GM11168 (cell line): Measurements from ENCODE around the gene MUC12.
"Not testable (repeated sequence)": the region's sequence is repeated elsewhere in the genome, so short reads cannot be mapped to it uniquely, and the experiment has no call there.

ENCODE experiments used
- in situ Hi-C: fragments of 300-500 bp; cut with MboI; formaldehyde crosslinking; loops from one replicate; pipeline ENCODE4 v1.12.0; 2022; ENCODE audit warnings: low sequenced_read_pairs; ENCODE audit not compliant: unreplicated experiment

MUC12 gene

DNA sequence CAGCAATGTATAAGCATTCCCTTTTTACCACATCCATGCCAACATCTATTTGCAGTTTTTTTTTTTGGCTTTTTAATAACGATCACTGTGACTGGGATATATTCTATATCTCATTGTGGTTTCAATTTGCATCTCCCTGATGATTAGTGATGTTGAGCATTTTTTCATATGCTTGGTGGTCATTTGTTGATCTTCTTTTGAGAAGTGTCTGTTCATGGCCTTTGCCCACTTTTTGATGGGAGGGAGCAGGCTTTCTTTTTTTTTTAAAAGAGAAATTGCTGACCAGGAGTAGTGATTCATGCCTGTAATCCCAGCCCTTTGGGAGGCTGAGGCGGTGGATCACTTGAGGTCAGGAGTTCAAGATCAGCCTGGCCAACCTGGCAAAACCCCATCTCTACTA, 54.5 kb downstream of the MUC12 start:
- in situ Hi-C loops = no loop called here

DNA sequence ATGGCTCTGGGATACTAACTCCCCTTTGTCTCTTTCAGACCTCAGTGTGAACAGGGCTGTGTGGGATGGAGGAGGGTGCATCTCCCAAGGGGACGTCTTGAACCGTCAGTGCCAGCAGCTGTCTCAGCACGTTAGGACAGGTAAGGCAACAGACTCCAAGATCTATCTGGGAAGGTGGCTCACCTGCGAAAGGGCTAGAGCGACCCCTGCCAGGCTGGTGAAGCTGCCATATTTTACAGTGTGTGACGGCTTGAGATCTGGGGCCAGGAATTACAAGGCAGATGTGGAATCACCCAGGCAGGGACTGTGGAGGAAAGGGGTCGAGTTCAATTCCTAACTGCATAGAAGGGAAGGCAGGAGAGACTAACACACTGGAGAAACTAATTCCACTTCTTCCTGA, 61.7 kb downstream of the MUC12 start:
- in situ Hi-C loops = no loop called here

DNA sequence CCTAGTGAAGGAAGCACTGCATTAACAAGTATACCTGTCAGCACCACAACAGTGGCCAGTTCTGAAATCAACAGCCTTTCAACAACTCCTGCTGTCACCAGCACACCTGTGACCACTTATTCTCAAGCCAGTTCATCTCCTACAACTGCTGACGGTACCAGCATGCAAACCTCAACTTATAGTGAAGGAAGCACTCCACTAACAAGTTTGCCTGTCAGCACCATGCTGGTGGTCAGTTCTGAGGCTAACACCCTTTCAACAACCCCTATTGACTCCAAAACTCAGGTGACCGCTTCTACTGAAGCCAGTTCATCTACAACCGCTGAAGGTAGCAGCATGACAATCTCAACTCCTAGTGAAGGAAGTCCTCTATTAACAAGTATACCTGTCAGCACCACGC, 66.6 kb downstream of the MUC12 start:
- in situ Hi-C loops = no loop called here

DNA sequence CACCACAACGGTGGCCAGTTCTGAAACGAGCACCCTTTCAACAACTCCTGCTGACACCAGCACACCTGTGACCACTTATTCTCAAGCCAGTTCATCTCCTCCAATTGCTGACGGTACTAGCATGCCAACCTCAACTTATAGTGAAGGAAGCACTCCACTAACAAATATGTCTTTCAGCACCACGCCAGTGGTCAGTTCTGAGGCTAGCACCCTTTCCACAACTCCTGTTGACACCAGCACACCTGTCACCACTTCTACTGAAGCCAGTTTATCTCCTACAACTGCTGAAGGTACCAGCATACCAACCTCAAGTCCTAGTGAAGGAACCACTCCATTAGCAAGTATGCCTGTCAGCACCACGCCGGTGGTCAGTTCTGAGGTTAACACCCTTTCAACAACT, 71.9 kb downstream of the MUC12 start:
- in situ Hi-C loops = not testable (repeated sequence)

DNA sequence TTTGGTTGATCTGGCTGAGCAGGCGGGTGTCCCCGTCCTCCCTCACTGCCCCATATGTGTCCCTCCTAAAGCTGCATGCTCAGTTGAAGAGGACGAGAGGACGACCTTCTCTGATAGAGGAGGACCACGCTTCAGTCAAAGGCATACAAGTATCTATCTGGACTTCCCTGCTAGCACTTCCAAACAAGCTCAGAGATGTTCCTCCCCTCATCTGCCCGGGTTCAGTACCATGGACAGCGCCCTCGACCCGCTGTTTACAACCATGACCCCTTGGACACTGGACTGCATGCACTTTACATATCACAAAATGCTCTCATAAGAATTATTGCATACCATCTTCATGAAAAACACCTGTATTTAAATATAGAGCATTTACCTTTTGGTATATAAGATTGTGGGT, 89.0 kb downstream of the MUC12 start:
- in situ Hi-C loops = loop anchor here (5.0 to 25.0 kb wide), 2 partner anchors 96 to 166 kb away; partner anchors contain the start of gene MUC12

DNA sequence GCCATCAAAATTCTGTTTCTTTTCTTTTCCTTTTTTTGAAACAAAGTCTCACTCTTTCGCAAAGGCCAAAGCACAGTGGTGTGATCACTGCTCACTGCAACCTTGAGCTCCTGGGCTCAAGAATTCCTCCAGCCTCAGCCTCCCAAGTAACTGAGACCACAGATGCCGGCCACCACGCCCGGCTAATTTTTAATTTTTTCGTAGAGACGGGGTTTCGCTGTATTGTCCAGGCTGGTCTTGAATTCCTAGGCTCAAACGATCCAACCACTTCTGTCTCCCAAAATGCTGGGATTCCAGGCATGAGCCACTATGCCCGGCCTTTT, 90.2 kb downstream of the MUC12 start:
- in situ Hi-C loops = loop anchor here (5.0 to 25.0 kb wide), 2 partner anchors 97 to 167 kb away; partner anchors contain the start of gene MUC12

DNA sequence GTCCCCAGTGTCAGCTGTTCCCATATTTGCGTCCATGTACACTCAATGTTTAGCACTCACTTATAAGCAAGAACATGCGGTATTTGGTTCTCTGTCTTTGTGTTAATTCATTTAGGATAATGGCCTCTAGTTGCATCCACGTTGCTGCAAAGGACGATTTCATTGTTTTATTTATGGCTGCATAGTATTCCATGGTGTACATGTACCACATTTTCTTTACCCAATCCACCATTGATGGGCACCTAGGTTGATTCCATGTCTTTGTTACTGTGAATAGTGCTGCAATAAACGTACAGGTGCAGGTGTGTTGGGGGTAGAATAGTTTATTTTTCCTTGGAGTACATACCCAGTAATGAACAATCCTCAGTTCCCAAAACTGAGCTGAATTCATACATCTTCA, 91.6 kb downstream of the MUC12 start:
- in situ Hi-C loops = loop anchor here (25.0 kb wide), 1 partner anchor 99 kb away; the partner anchor contains the start of gene MUC12

DNA sequence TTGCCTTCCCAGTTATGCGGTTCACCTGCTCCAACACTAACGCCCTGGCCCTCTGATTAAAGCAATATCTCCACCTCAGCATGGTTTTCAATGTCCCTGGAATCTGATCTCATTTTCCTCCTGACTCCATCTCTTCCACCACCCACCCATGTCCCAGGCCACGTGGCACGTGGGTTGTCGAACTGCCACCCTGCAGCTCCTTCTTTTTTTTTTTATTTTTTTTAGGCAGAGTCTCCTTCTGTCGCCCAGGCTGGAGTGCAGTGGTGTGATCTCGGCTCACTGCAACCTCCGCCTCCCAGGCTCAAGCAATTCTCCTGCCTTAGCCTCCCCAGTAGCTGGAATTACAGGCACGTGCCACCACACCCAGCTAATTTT, 94.8 kb downstream of the MUC12 start:
- in situ Hi-C loops = loop anchor here (25.0 kb wide), 1 partner anchor 102 kb away; the partner anchor contains the start of gene MUC12

DNA sequence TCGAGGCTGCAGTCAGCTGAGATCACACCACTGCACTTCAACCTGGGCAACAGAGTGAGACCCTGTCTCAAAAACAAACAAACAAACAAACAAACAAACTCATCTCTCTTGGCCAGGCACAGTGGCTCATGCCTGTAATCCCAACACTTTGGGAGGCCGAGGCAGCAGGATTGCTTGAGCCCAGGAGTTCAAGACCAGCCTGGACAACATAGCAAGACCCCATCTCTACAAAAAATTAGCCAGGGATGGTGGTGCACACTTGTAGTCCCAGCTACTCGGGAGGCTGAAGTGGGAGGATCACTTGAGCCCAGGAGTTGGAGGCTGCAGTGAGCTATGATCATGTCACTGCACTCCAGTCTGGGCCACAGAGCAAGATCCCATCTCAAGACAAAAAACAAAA, 95.8 kb downstream of the MUC12 start:
- in situ Hi-C loops = loop anchor here (25.0 kb wide), 1 partner anchor 103 kb away; the partner anchor contains the start of gene MUC12

DNA sequence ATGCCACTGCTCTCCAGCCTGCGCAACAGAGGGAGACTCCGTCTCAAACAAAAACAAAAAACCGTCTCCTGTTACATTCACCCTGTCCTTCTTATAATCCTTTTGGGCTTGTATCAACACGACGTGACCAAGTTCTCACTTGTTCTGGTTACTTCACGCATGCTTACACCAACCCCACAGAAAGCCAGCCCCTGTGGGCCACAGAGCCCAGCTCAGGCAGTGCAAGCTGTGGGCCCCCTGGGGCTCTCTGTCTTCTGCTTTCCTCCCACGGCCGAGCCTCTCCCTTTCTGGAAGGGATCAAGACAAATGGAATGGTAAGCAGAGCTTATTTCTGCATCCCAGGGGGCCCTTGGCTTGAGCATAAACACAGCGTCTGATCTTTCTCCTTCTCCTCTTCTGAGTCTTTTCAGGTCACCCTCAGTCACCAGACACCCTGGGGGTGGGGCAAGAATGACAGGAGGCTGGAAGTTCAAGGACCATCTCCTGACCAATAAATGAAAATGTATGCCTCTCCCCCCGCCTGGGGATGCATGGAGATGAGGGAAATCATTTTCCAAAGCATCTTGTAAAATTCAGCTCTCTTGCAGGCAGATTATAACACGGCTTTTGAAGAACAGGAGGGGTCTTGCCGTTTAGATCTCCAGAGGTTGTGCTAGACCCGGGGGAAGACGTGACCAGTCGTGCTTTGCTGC, 96.9 kb downstream of the MUC12 start:
- in situ Hi-C loops = loop anchor here (25.0 kb wide), 1 partner anchor 104 kb away; the partner anchor contains the start of gene MUC12

DNA sequence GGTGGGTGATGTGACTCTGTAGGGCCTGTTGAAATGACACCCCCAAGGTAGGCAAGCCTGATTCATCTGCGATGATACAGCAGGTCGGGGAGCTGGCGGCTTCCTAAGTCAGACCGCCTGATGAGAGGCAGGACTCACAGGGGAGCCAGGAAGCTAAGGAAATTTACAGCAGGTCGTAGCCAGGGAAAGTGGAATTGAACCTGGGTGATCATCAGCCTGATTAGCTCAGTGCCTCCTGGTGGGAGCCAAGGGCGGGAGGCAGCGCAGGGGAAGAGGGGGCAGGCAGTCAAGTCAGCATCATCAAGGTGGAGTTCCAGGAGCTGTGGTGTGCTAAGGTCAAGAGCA, 97.4 kb downstream of the MUC12 start:
- in situ Hi-C loops = loop anchor here (25.0 kb wide), 1 partner anchor 105 kb away; the partner anchor contains the start of gene MUC12

DNA sequence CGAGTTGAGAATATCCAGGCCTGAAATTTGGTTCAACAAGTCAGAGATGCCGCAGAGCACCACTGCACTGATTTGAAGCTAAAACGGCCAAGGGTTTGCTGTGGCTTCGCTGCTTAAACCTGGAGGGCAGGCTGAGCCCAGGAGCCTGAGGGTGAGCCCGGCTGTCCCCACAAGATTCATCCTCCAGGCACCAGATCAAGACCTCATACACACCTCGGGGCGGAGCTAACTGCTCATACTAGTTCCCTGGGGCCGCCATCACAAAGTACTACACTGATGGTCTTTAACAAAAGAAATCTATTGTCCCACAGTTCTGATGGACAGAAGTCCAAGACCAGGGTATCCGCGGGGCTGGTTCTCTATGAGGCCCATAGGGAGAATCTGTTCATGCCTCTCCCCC, 99.0 kb downstream of the MUC12 start:
- in situ Hi-C loops = loop anchor here (25.0 kb wide), 1 partner anchor 106 kb away; the partner anchor contains the start of gene MUC12
